ENCODE results near the gene PRSS53.
A peak's percentile ranks its signal among the peaks of the same experiment; 100 is the strongest.

The PRSS53 gene

GRCh38 chr16:31036691-31037090 lies 52.1 kb downstream of the PRSS53 start:
- DNase-seq, result no peak

DNA sequence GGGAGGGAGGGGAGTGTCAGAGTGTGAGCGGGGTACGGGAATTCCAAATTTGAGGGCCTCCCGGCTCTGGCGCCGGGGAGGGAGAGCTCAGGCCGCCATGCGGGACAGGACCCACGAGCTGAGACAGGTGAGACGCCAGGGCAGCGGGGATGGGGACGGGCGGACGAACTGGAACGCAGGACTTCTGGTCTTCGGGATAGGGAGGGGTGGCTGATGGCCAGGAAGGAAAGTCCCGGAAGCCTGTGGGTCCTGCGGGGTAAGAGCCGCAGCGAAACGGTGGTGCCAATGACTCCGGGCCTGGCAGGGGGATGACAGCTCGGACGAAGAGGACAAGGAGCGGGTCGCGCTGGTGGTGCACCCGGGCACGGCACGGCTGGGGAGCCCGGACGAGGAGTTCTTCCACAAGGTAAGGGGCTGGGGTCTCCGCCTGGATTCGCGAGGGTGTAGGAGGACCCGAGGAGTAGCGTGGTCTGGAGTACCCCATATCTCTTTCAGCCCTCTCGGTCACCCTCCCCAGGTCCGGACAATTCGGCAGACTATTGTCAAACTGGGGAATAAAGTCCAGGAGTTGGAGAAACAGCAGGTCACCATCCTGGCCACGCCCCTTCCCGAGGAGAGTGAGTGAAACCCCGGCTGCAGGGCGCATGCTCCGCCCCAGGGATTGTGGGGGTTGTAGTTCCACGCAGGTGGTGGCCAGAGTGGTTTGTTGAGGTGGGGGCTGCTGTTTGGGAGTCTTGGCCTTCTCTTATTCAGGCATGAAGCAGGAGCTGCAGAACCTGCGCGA lies 54.8 kb downstream of the PRSS53 start:
- peak; percentile 81 to 82 for DNase-seq
